Activated naive CD4-positive, alpha-beta T cell treated with anti-CD3 and anti-CD28 coated beads, Interleukin-2, amount 50 U/mL, for 16 hours (primary cell): ENCODE results near the gene WWTR1.

Experiments
- DNase-seq: peaks from one replicate; pipeline ENCODE4 v3.0.0-alpha.2; 2020

WWTR1 gene

GRCh38 chr3:149527531-149528339 is 130.1 kb downstream of the WWTR1 start:
- no peak for DNase-seq

- DNase-seq = no peak
Measured at GRCh38 chr3:149523512-149524299, 134.1 kb downstream of the WWTR1 start.

GRCh38 chr3:149519912-149520311 is 137.9 kb downstream of the WWTR1 start:
- DNase-seq = no peak

GRCh38 chr3:149516920-149517319 is 140.9 kb downstream of the WWTR1 start:
- DNase-seq = no peak

GRCh38 chr3:149515249-149515648 is 142.6 kb downstream of the WWTR1 start:
- DNase-seq = no peak

- DNase-seq = no peak
Measured at GRCh38 chr3:149514471-149514870, 143.4 kb downstream of the WWTR1 start.

GRCh38 chr3:149512073-149512782 is 145.6 kb downstream of the WWTR1 start:
- no peak for DNase-seq

DNA sequence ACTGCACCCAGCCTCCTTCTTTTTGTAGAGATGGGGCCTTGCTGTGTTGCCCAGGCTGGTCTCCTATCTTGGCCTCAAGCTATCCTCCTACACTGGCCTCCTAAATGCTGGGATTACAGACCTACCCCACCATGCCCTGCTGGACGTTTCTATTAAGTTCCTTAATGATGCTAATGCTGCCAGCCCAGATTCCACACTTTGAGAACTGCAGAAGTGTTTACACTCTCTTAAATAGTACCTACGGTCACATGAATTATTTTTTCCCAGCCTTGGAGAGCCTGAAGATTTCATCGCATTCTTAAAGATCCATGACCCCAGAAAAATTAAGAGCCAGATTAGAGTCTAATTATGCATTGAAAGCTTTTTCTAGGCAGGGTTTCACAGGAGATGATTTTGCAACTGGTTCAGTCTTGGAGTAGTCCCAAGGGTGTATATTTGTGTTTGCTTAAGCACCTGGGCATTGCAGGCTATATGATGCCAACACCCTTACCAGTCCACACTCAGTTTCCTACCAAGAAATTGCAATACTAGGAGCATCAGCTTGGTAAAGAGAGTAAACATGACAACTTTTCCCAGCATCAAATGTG is 146.7 kb downstream of the WWTR1 start:
- no peak for DNase-seq

GRCh38 chr3:149510480-149510879 is 147.3 kb downstream of the WWTR1 start:
- no peak for DNase-seq

GRCh38 chr3:149509526-149509925 is 148.3 kb downstream of the WWTR1 start:
- no peak for DNase-seq

- no peak for DNase-seq
Measured at GRCh38 chr3:149507491-149508324, 150.1 kb downstream of the WWTR1 start.

DNA sequence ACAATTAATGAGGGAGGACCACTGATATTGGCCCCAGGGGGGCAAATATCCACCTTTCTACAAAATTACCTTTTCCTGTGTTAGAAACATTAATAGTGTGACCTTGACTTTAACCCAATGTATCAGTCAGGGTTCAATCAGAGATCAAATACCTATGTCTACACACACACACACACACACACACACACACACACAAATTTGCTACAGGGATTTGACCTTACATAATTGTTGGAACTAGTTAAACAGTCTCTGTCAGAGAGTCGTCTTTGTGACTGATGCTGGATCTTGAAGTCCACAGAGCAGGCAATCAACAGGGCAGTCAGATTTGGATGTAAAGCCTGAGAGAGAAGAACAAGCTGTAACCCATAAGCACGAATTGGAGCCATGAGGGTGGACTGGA is 150.9 kb downstream of the WWTR1 start:
- DNase-seq = no peak

DNA sequence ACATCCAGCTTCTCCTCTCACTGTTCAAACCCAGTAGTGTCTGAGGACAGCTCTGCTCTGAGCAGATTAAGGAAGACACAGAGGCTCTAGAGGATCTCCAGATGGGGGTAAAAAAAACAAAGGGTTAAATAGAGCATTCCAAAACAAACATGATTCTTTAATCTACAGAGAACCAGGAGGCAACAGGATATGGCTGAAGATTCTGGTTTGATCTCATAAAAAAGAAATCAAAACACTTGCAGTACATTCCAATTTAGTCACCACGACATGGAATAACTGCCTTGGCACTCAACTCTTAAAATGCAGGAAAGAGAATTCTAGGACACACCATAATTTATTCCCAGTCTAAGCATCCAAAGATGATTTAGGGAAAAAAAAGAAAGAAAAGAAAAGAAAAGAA is 151.3 kb downstream of the WWTR1 start:
- no peak for DNase-seq

DNA sequence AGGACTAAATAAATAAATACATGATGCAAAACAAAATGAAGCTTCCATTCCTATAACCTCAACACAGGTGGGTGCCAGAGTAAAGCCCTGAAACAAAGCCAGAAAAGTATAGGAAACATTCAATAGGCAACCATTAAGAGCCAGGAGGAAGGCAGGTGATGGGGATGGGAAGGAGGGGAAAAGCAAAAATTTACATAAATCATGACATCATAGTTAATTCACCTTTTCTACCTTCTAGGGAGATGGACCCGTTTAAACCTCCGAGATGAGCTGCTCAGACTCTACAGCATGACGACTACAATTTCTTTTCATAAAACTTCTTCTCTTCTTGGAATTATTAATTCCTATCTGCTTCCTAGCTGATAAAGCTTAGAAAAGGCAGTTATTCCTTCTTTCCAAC is 155.4 kb downstream of the WWTR1 start:
- no peak for DNase-seq

DNA sequence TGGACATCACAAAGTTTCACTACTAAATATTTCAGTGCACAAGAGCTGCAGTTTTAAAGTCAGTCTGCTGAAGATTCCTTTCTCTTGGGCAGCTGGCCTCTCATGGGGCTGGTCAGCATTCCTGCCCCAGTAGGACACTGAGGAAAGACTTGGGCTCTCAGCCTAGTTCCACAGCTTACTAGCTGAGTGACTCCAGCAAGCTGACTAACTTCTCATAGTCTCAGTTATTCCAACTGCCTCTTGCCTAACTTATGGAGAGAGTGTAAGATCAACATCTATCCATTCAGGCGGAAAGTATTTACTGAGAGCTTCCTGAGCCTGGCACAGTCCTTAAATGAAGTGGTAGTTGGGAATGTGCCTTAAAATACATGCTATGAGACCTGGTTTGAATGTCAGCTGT is 156.3 kb downstream of the WWTR1 start:
- no peak for DNase-seq

- no peak for DNase-seq
Measured at GRCh38 chr3:149497966-149498670, 159.7 kb downstream of the WWTR1 start.

- no peak for DNase-seq
Measured at GRCh38 chr3:149496891-149497290, 160.9 kb downstream of the WWTR1 start.

- DNase-seq = no peak
Measured at GRCh38 chr3:149495581-149496125, 162.2 kb downstream of the WWTR1 start.

DNA sequence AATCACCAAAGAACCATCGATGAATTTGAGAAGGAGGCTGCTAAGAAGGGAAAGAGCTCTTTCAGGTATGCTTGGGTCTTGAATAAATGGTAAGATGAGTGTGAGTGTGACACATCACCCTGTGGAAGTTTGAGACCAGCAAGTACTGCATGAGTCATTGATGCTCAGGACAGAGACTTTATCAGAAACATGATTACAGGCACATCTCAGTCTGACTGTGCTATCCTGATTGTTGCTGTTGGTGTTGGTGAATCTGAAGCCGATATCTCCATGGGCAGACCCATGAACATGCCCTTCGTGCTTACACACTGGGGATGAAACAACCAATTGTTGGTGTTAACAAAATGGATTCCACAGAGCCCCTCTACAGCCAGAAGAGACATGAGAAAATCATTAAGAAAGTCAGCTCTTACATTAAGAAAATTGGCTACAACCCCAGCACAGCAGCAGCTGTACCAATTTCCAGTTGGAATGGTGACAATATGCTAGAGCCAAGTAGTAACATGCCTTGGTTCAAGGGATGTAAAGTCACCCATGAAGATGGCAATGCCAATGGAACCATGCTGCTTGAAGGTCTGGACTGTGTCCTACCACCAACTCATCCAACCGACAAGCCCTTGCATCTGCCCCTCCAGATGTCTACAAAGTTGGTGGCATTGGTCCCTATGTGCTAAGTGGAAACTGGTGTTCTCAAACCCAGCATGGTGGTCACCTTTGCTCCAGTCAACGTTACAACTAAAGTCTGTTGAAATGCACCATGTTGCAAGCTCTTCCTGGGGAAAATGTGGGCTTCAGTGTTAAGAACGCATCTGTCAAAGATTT is 162.9 kb downstream of the WWTR1 start:
- DNase-seq = no peak

DNA sequence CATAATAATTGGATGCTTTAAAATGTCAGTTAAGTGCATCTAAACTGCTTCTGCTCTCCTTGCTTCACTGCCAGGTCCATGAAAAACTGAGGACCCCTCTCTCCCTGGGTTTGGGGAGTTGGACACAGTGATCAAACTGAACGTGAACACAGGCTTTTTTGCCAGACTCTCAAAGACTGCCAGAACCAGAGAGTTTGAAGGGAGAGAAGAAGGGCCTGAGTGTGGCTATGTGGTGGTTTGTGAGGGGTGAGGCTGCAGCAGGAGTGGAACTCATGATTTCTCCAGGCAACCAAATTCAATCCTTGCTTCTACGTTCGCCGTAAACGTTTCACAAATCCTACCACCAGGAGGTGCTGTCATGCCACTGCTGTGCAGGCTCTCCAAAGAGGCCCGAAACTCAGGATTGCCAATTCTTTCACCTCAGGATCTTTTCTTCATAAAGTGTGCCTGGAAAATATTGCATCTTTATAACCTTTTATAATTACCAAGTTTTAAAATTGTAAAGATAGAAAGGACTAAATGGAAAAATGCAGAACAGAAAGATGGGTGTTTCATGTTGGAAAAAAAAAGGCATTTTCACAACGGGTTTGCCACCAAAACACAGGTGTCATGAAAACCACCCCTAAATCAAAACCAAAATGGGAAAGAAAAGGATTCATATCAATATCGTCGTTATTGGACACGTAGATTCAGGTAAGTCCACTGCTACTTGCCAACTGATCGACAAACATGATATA is 163.6 kb downstream of the WWTR1 start:
- DNase-seq = no peak
